ENCODE results near the gene NAV2. TPM values are rescaled to one million over a fixed set of nuclear protein-coding genes. Genes with fewer than 3 reads are reported as not detected.

The NAV2 gene
- total and polyA plus RNA-seq, 10 donors: 0.46 to 11.6 (median 4.1) TPM

DNA sequence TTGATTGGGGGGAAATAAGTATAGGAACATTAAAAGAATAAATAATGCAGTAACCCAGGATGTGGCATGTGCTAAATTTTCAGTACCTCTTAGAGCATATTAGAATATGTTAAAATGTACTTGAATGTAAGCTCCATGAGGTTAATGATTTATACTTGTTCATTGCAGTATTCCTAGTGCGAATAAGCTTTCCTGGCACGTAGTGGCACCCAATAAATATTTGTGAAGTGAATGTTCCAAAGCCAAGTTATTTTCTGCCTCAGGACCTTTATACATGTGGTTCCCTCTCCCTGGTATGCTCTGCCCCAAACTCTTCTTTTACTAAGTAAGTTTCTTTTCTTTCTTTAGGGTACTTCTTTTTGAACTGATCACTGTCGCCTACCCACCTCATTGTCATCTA lies 328.9 kb downstream of the NAV2 start:
- TF ChIP-seq POLR2AphosphoS5 (IDR thresholded peaks at IDR 0.05) (no peak), POLR2A (IDR thresholded peaks at IDR 0.05) (no peak), CTCF (IDR thresholded peaks at IDR 0.05 in 8 of 11, conservative IDR thresholded peaks at IDR 0.05 in 3 of 11) (no peak)
- H3K4me1 ChIP-seq: peaks cover 0 to 6% (median 0%) of the 10 kb centered on the region in 6 donors

GRCh38 chr11:20042045-20042639 lies 329.5 kb downstream of the NAV2 start:
- Histone ChIP-seq H3K27me3 (replicated peaks in 1 of 7) (no peaks in the 10 kb centered on the region), H3K4me1 (peaks cover 0 to 10% (median 0%) of the 10 kb centered on the region in 6 donors), H3K9me3 (no peaks in the 10 kb centered on the region), H3K27ac (no peak overlapping the region), H3K4me3 (no peak overlapping the region), H3K36me3 (peaks cover 0 to 30% (median 0%) of the 10 kb centered on the region in 6 donors)
- intact Hi-C loops (cut with DNase I; ENCODE audit: low total_unique reads): no loop called here
- 79 to 89% (median 80%) methylated on average over 5 of the region's 5 CpGs for WGBS, 5 donors
- DNase-seq: no peak
- no peak for TF ChIP-seq POLR2AphosphoS5 (IDR thresholded peaks at IDR 0.05)
- no peak for TF ChIP-seq CTCF (IDR thresholded peaks at IDR 0.05 in 8 of 11, conservative IDR thresholded peaks at IDR 0.05 in 3 of 11)
- no peak for TF ChIP-seq POLR2A (IDR thresholded peaks at IDR 0.05)

More for the DNA sequence above, 328.9 kb downstream of the NAV2 start:
- no peaks in the 10 kb centered on the region for H3K9me3 ChIP-seq
- H3K4me3 ChIP-seq: no peak overlapping the region
- WGBS, 5 donors: 87 to 96% (median 91%) methylated on average over 3 of the region's 3 CpGs
- intact Hi-C loops (cut with DNase I; ENCODE audit: low total_unique reads): no loop called here
- H3K27ac ChIP-seq: no peak overlapping the region
- DNase-seq: no peak
- H3K36me3 ChIP-seq: peaks cover 0 to 30% (median 0%) of the 10 kb centered on the region in 6 donors
- H3K27me3 ChIP-seq (replicated peaks in 1 of 7): no peaks in the 10 kb centered on the region

GRCh38 chr11:20042811-20043341 lies 330.2 kb downstream of the NAV2 start:
- H3K4me1 ChIP-seq: peaks cover 0 to 10% (median 0%) of the 10 kb centered on the region in 6 donors
- no peak overlapping the region for H3K4me3 ChIP-seq
- intact Hi-C loops (cut with DNase I; ENCODE audit: low total_unique reads): no loop called here
- TF ChIP-seq POLR2A (IDR thresholded peaks at IDR 0.05) (no peak), POLR2AphosphoS5 (IDR thresholded peaks at IDR 0.05) (no peak), CTCF (IDR thresholded peaks at IDR 0.05 in 8 of 11, conservative IDR thresholded peaks at IDR 0.05 in 3 of 11) (no peak)
- 80 to 84% (median 83%) methylated on average over 11 of the region's 11 CpGs for WGBS, 5 donors
- no peak overlapping the region for H3K27ac ChIP-seq
- peaks cover 0 to 30% (median 0%) of the 10 kb centered on the region in 6 donors for H3K36me3 ChIP-seq
- DNase-seq: no peak
- no peaks in the 10 kb centered on the region for H3K9me3 ChIP-seq
- no peaks in the 10 kb centered on the region for H3K27me3 ChIP-seq (replicated peaks in 1 of 7)

DNA sequence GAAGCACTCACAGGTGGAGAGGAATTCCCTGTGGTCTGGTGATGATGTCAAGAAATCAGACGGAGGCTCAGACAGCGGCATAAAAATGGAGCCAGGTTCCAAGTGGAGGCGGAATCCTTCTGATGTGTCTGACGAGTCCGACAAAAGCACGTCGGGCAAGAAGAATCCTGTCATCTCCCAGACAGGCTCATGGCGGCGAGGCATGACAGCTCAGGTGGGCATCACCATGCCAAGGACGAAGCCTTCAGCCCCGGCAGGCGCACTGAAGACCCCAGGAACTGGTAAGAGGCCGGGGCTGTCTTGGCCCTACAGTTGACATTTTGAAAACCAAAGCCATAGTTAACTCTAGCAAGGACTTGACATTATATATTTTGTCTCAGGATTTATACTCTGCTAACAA lies 331.4 kb downstream of the NAV2 start:
- no peak for DNase-seq
- Histone ChIP-seq H3K4me3 (no peak overlapping the region), H3K4me1 (peaks cover 0 to 10% (median 0%) of the 10 kb centered on the region in 6 donors), H3K27ac (no peak overlapping the region), H3K27me3 (replicated peaks in 1 of 7) (no peaks in the 10 kb centered on the region), H3K9me3 (no peaks in the 10 kb centered on the region), H3K36me3 (peaks cover 0 to 29% (median 0%) of the 10 kb centered on the region in 6 donors)
- intact Hi-C loops (cut with DNase I; ENCODE audit: low total_unique reads): no loop called here
- 95 to 97% (median 96%) methylated on average over 13 of the region's 13 CpGs for WGBS, 5 donors
- TF ChIP-seq POLR2A (IDR thresholded peaks at IDR 0.05): no peak
- no peak for TF ChIP-seq POLR2AphosphoS5 (IDR thresholded peaks at IDR 0.05)
- TF ChIP-seq CTCF (IDR thresholded peaks at IDR 0.05 in 8 of 11, conservative IDR thresholded peaks at IDR 0.05 in 3 of 11): no peak
